ENCODE results near the gene FKBP15.
"Not testable (repeated sequence)": the region's sequence is repeated elsewhere in the genome, so short reads cannot be mapped to it uniquely, and the experiment has no call there.

The FKBP15 gene

DNA sequence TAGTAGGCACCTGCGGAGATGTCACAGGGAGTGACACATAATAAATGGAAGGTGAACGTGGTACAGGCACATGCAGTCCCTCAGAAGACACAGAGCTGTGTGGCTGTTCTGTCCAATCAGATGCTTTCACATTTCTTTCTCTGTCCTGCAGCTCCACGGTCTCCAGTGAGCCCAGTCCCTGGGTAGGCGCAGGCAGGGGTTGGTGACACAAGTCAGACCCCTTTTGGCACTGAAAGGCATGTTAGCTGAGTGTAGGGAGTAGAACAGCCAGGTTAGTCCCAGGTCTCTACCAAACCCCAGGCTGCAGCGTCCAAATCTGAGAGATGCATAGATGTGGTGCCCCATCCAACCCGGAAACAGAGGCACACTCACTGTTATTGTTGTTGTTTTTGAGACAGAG is 67.5 kb downstream of the FKBP15 start:
- TF ChIP-seq ZNF274 (IDR thresholded peaks at IDR 0.05; ENCODE audit: low read depth, low read length), result no peak

GRCh38 chr9:113152699-113153098 is 68.4 kb downstream of the FKBP15 start:
- no peak for TF ChIP-seq ZNF274 (IDR thresholded peaks at IDR 0.05; ENCODE audit: low read depth, low read length)
- no peak overlapping the region for H3K4me3 ChIP-seq (ENCODE audit: low read length)

More for the DNA sequence above, 67.5 kb downstream of the FKBP15 start:
- H3K4me3 ChIP-seq (ENCODE audit: low read length), result no peak overlapping the region

DNA sequence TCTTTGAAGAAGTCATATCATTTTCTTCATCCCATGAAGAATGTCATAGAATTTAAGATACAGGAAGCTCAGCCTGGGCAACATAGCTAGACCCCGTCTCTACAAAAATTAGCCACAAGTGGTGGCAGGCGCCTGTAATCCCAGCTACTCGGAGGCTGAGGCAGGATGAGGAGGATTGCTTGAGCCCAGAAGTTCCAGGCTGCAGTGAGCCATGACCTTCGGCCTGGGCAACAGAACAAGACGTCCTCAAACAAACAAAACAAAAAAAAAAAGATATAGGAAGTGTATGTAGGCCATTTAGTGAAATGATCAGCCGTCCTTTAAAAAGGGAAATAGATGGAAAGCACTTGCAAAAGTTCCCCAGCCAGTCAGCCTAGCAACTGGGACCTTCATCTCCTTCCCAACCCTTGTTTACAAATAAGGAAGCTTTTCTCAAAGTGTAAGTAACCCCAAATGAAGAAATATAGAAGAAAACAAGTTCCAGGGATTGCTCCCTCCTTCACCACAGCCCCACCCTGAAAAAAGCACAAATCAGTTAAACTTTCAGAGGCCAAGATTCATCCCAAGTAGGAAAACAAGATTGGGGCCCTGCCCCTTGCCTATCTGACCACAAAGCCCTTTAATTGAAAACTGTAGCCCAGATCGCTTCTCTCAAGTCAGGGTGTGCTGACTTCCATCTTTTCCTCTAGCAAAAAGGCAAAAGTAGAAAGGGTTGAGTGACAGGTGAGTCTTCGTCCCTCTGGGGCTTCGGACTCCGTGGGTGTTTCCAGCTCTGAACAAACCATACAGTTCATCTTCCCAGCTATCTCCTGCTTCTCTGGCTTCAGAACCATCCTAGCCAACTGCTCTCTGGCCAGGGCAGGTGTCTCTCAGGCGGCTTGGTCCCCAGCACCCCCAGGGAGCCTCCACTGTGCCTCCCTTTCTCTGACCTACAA is 69.1 kb downstream of the FKBP15 start:
- TF ChIP-seq ZNF274 (IDR thresholded peaks at IDR 0.05; ENCODE audit: low read depth, low read length), result no peak
- peak overlapping the region; percentile 83; the same call in 1 of the 2 replicates for H3K4me3 ChIP-seq (ENCODE audit: low read length)

DNA sequence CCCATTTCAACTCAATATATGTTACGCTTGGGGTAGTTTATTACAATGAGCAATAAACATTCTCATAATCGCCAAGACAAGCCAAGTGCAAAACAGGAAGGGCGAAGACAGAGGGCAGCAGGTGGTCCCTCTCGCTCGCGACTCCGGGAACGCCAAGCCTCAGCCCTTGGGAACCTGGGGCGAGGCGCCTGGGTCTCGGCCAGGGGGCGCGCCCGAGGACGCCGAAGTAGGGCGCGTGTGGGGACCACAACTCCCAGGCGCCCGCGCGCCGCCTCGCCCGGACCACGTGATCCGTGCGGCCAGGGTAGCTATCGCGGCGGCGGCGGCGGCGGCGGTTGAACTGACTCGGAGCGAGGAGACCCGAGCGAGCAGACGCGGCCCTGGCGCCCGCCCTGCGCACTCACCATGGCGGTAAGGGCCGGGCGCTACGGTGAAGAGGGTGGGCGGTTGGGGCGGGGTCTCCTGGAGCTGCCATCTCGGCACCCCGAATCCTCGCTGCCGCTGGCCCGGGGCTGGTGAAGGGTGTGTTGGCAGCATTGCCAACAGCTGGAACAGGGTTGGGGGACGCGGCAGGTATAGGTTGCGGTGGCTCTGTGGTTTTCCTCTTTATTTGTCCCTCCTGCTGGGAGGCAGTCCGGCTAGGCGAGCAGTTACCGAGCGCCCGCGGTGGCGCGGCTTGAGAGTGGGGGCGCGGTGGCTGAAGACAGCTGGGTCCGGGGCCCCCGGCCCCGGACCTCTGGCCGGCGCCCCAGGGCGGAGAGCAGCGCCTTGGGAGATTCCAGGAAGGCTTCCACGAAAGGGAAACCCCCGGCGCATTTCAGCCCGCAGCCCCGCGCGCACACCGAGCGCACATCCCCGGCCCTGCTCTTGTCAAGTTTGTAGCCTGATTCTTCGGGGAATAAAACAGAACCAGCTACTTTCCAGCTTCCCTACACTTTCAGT is 70.1 kb downstream of the FKBP15 start, which contains the start of gene SLC31A2:
TSS of gene SLC31A2 (plus strand) at position 338 of the 942 bp plus-strand sequence. CDS start at position 406, 68 bp downstream.
- TF ChIP-seq ZNF274 (IDR thresholded peaks at IDR 0.05; ENCODE audit: low read depth, low read length), result no peak
- H3K4me3 ChIP-seq (ENCODE audit: low read length), result peak within 1 kb of the TSS; percentile 83

- H3K4me3 ChIP-seq (ENCODE audit: low read length), result not testable (repeated sequence)
Observed at GRCh38 chr9:113149561-113149960, 71.5 kb downstream of the FKBP15 start.

DNA sequence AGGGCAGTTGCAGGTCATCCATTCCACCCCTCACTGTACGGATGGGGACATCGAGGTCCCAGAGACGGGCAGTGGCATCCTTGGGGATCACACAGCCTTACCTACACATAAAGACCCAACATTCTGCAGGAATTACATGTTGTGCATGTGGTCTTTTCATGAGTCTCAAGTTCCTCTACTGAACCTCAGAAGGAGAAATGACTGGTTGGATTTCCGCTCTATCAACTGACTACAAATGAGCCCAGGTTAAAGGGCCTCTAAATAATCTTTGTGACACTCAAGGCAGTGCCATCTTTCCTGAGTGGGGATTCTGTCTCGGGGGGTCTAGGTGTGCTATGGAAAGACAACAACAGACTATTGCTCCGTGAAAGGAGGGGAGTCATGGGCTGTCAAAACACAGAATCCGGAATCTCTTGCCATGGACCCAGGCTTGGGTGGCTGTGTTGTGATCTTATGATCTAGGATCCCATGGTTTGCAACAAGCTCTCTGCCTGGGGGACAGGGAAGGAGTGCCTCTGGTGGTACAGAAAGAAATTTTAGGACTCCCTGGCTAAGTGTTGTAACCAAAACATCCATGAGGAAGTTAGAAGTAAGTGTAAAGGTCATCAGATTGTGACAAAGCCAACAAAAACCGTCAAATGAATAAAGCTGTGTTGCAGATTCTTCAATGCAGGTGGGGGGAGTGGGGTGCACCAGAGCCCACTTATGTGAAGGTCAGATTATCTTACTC is 72.1 kb downstream of the FKBP15 start:
- no peak for TF ChIP-seq ZNF274 (IDR thresholded peaks at IDR 0.05; ENCODE audit: low read depth, low read length)
- H3K4me3 ChIP-seq (ENCODE audit: low read length), result no peak overlapping the region

DNA sequence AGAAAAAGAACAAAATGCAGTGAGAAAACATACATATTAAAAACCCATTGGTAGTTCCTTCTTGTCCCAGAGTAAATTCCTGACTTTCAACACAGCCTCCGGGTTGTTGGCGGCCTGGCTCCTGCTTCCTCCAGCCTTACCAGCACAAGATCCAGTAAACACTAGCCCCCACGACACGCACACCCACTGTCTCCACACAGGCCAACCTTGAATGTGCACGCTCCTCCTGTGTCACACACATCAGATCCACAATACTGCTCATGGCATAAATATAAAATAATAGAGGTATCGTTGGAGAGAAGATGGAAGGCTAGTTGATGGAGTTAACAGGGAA is 72.7 kb downstream of the FKBP15 start:
- no peak for TF ChIP-seq ZNF274 (IDR thresholded peaks at IDR 0.05; ENCODE audit: low read depth, low read length)
- H3K4me3 ChIP-seq (ENCODE audit: low read length), result no peak overlapping the region

DNA sequence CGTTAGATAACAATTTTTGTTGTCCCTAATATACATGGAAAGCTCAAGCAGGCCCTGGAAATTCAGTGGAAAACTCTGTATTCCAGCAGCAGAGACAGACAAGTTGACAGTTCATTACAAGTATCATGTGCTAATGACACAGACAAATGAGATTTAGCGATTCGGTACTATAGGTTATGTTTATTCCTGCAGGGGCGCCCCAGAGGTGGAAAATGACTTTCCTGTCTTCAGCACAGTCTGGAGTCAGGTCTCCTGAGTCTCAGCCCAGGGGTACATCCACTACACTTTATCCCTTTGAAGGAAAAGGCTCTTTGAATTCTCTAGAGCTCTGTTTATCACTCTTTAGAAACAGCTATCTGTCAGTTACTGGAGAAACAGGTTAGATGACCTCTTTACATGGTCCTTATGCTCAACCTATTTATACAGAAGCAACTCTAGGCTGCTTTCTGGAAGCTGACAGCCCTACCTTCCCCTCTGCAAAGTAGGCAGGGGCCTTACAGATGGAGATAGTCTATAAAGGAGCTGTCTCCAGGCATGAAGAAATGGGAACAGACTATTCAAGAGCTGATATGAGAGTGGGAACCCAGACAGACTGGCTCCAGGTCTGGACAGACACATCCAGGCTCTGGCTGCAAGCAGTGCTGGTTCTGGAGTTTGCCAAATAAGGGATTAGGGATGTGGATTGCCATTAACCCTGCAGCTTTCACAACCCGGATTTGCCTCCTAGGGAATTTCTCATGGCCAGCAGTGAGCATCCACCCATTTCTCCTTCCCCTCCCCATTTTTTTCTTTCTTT is 77.4 kb downstream of the FKBP15 start:
- no peak for TF ChIP-seq ZNF274 (IDR thresholded peaks at IDR 0.05; ENCODE audit: low read depth, low read length)
- no peak overlapping the region for H3K4me3 ChIP-seq (ENCODE audit: low read length)

DNA sequence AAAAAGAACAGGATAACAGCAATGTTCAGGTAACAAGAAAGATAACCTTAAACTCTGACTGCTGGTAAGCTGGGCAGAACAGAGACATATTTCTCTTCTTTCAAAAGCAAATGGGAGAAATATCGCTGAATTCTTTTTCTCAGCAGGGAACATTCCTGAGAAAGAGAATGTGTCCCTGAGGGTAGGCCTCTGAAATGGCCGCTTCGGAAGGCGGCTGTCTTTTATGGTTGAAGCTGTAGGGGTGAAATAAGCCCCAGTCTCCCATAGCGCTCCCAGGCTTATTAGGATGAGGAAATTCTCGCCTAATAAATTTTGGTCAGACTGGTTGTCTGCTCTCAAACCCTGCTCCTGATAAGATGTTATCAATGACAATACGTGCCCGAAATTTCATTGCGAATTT is 80.2 kb downstream of the FKBP15 start:
- H3K4me3 ChIP-seq (ENCODE audit: low read length), result not testable (repeated sequence)

DNA sequence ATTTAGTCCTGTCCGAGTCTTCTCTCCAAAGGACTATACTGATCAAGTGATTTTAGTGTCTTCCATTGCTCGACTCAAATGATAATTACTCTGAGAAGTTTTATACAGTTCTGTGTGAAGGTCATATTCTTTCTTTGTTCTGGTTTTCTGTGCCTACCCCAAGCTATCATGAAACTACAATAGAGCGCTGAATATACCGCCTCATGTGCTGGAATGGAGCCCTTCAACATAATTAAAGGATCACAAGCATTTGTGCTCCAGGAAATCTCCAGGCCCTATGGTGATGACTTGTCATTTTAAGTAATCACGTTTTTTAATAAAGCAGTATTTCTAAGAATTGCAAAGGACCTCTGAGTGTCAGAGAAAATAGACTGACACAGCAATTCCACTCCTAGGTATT is 81.1 kb downstream of the FKBP15 start:
- TF ChIP-seq ZNF274 (IDR thresholded peaks at IDR 0.05; ENCODE audit: low read depth, low read length), result no peak
- no peak overlapping the region for H3K4me3 ChIP-seq (ENCODE audit: low read length)

GRCh38 chr9:113139225-113139829 is 81.8 kb downstream of the FKBP15 start:
- no peak for TF ChIP-seq ZNF274 (IDR thresholded peaks at IDR 0.05; ENCODE audit: low read depth, low read length)
- no peak overlapping the region for H3K4me3 ChIP-seq (ENCODE audit: low read length)

GRCh38 chr9:113138760-113139159 is 82.3 kb downstream of the FKBP15 start:
- no peak overlapping the region for H3K4me3 ChIP-seq (ENCODE audit: low read length)
- no peak for TF ChIP-seq ZNF274 (IDR thresholded peaks at IDR 0.05; ENCODE audit: low read depth, low read length)

Data from GM08714 (cell line).